ENCODE measurements around the gene DCC.

DNA sequence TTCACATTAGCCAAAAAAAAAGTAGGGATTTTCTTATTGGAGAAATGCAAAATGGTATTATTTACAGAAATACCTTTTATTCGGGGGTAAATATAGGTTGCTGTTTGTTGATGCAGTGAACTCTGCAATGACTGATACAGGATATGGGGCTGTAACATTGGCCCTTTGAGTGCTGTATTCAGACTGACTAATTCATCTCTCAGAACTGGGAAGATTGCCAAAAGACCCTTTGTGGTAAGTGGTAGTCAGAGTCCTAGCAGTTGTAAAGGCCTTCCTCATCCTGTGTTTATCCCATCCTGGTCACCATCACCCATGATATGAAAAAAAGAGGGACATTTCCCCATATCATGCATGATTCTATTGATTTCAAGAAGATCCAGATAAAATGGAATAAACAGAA lies 14.0 kb upstream of the DCC start:
- no peak for TF ChIP-seq POLR2A (IDR thresholded peaks at IDR 0.05)
- TF ChIP-seq, protein P1, sequence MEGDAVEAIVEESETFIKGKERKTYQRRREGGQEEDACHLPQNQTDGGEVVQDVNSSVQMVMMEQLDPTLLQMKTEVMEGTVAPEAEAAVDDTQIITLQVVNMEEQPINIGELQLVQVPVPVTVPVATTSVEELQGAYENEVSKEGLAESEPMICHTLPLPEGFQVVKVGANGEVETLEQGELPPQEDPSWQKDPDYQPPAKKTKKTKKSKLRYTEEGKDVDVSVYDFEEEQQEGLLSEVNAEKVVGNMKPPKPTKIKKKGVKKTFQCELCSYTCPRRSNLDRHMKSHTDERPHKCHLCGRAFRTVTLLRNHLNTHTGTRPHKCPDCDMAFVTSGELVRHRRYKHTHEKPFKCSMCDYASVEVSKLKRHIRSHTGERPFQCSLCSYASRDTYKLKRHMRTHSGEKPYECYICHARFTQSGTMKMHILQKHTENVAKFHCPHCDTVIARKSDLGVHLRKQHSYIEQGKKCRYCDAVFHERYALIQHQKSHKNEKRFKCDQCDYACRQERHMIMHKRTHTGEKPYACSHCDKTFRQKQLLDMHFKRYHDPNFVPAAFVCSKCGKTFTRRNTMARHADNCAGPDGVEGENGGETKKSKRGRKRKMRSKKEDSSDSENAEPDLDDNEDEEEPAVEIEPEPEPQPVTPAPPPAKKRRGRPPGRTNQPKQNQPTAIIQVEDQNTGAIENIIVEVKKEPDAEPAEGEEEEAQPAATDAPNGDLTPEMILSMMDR (IDR thresholded peaks at IDR 0.05) = no peak
- no peak for TF ChIP-seq POLR2AphosphoS5 (IDR thresholded peaks at IDR 0.05)
